IPS-18a (cell line): Measurements from ENCODE around the gene FMN2.
A peak's percentile ranks its signal among the peaks of the same experiment; 100 is the strongest.

Source experiments
- H3K27ac ChIP-seq: one replicate; pipeline ENCODE4 v1.5.1; 2013; ENCODE audit warnings: low read length
- H3K27me3 ChIP-seq: one replicate; pipeline ENCODE4 v1.6.1; 2013; ENCODE audit warnings: mild to moderate bottlenecking, low read length; ENCODE audit not compliant: control insufficient read depth, insufficient read depth
- H3K36me3 ChIP-seq: one replicate; pipeline ENCODE4 v1.6.1; 2013; ENCODE audit warnings: low read depth, low read length; ENCODE audit not compliant: control insufficient read depth
- H3K4me1 ChIP-seq: one replicate; pipeline ENCODE4 v1.6.1; 2013; ENCODE audit warnings: low read depth, low read length; ENCODE audit not compliant: control insufficient read depth
- H3K4me3 ChIP-seq: one replicate; pipeline ENCODE4 v1.5.1; 2013; ENCODE audit warnings: low read length
- H3K9ac ChIP-seq: one replicate; pipeline ENCODE4 v1.6.1; 2013; ENCODE audit warnings: mild to moderate bottlenecking, low read length, moderate library complexity
- H3K9me3 ChIP-seq: one replicate; pipeline ENCODE4 v1.6.1; 2013; ENCODE audit warnings: low read depth, low read length; ENCODE audit not compliant: control insufficient read depth

Gene FMN2

GRCh38 chr1:240084337-240084736, 7.3 kb upstream of the FMN2 start:
- H3K9me3 ChIP-seq = no peaks in the 10 kb centered on the region
- no peak overlapping the region for H3K4me3 ChIP-seq
- no peak overlapping the region for H3K27ac ChIP-seq
- no peaks in the 10 kb centered on the region for H3K36me3 ChIP-seq
- H3K9ac ChIP-seq = no peak overlapping the region
- H3K4me1 ChIP-seq = no peaks in the 10 kb centered on the region
- H3K27me3 ChIP-seq = no peaks in the 10 kb centered on the region

GRCh38 chr1:240084749-240085148, 6.9 kb upstream of the FMN2 start:
- no peaks in the 10 kb centered on the region for H3K9me3 ChIP-seq
- H3K27me3 ChIP-seq = peaks cover 2% of the 10 kb centered on the region
- no peaks in the 10 kb centered on the region for H3K36me3 ChIP-seq
- no peak overlapping the region for H3K4me3 ChIP-seq
- no peaks in the 10 kb centered on the region for H3K4me1 ChIP-seq
- H3K27ac ChIP-seq = no peak overlapping the region
- H3K9ac ChIP-seq = no peak overlapping the region

DNA sequence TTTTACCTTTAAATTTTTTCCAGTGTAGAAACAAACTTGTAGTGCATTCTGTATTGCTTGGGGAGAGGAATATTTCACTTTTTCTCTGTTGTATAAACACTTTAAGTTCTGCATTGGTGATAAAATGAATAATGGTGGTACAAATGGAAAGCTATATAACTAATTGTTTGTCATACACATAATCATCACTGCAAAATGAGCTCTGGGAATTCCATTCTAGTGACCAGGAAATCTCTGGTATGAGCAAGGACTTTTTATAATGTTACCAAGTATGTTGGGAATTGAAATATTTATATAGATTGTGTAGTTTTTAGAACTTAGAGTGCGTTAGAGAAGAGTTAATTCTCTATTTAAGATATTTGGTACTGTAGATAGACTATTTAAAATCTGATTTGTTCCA, 5.0 kb upstream of the FMN2 start:
- Histone ChIP-seq H3K9ac (no peak overlapping the region), H3K36me3 (no peaks in the 10 kb centered on the region), H3K27me3 (peaks cover 20% of the 10 kb centered on the region), H3K9me3 (no peaks in the 10 kb centered on the region), H3K27ac (no peak overlapping the region), H3K4me3 (no peak overlapping the region), H3K4me1 (peaks cover 6% of the 10 kb centered on the region)

- H3K27me3 ChIP-seq = peaks cover 47% of the 10 kb centered on the region
- peaks cover 10% of the 10 kb centered on the region for H3K4me1 ChIP-seq
- H3K9me3 ChIP-seq = no peaks in the 10 kb centered on the region
These were observed 1.7 kb upstream of the FMN2 start for GRCh38 chr1:240090014-240090413.

GRCh38 chr1:240090957-240091600, 604 bp upstream of the FMN2 start:
- Histone ChIP-seq H3K4me1 (peaks cover 10% of the 10 kb centered on the region), H3K27ac (no peak overlapping the region), H3K36me3 (no peaks in the 10 kb centered on the region), H3K4me3 (peak overlapping the region; percentile 67), H3K9me3 (no peaks in the 10 kb centered on the region), H3K9ac (peak overlapping the region; percentile 22), H3K27me3 (peaks cover 47% of the 10 kb centered on the region)

More at GRCh38 chr1:240090014-240090413, 1.7 kb upstream of the FMN2 start:
- Histone ChIP-seq H3K9ac (no peak overlapping the region), H3K27ac (no peak overlapping the region), H3K36me3 (no peaks in the 10 kb centered on the region), H3K4me3 (no peak overlapping the region)

- H3K4me1 ChIP-seq = peaks cover 10% of the 10 kb centered on the region
- peak overlapping the region; percentile 67 for H3K4me3 ChIP-seq
- no peaks in the 10 kb centered on the region for H3K36me3 ChIP-seq
- H3K27me3 ChIP-seq = peaks cover 47% of the 10 kb centered on the region
- no peak overlapping the region for H3K27ac ChIP-seq
- no peaks in the 10 kb centered on the region for H3K9me3 ChIP-seq
- no peak overlapping the region for H3K9ac ChIP-seq
These were observed 827 bp downstream of the FMN2 start for GRCh38 chr1:240092301-240093119.

DNA sequence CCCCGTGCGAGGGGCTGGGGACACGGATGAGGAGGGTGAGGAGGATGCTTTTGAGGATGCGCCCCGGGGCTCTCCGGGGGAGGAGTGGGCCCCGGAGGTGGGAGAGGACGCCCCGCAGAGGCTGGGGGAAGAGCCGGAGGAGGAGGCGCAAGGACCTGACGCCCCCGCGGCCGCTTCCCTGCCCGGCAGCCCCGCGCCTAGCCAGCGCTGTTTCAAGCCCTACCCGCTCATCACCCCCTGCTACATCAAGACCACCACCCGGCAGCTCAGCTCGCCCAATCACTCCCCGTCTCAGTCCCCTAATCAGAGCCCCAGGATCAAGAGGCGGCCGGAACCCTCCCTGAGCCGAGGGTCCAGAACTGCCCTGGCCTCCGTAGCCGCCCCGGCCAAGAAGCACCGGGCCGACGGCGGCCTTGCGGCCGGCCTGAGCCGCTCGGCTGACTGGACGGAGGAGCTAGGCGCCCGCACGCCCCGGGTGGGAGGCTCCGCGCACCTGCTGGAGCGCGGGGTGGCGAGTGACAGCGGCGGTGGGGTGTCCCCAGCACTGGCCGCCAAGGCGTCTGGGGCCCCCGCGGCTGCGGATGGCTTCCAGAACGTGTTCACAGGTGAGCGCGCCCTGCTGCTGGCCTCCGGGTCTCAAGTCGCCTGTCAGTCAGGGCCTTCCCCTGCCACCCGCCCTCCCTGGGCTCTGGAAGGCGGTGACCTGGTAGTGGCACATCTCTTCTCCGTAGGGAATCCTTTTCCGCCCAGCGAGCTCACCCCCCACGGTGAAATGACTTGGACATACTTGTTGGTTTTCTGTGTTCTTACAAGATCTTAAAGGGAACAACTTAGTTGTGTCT, 1.7 kb downstream of the FMN2 start:
- H3K27ac ChIP-seq = no peak overlapping the region
- peaks cover 47% of the 10 kb centered on the region for H3K27me3 ChIP-seq
- no peaks in the 10 kb centered on the region for H3K9me3 ChIP-seq
- peak overlapping the region; percentile 67 for H3K4me3 ChIP-seq
- no peak overlapping the region for H3K9ac ChIP-seq
- no peaks in the 10 kb centered on the region for H3K36me3 ChIP-seq
- peaks cover 10% of the 10 kb centered on the region for H3K4me1 ChIP-seq

- Histone ChIP-seq H3K9me3 (no peaks in the 10 kb centered on the region), H3K4me3 (peak overlapping the region; percentile 67), H3K4me1 (peaks cover 10% of the 10 kb centered on the region), H3K27ac (no peak overlapping the region), H3K27me3 (peaks cover 47% of the 10 kb centered on the region), H3K36me3 (no peaks in the 10 kb centered on the region), H3K9ac (no peak overlapping the region)
These were observed 2.5 kb downstream of the FMN2 start for GRCh38 chr1:240094041-240094722.

DNA sequence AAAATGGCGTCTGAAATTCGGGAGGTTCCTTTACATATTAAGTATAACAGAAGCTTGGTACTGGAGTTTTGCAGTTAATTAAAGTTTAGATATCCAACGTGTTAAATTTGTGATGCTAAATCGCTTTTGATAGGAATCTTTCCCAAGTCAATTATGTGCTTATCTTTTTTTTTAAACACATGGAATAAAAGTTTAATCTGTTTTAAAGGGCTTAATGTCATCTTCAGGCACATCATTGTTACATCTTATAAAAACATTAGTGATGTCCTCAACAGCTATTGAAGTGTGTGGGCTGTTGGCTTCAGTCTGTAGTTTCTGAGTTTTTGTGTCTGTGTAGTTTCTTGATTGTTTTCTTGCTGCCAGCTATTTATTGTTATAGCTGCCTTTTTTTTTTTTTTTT, 5.3 kb downstream of the FMN2 start:
- peaks cover 14% of the 10 kb centered on the region for H3K4me1 ChIP-seq
- H3K27ac ChIP-seq = no peak overlapping the region
- no peaks in the 10 kb centered on the region for H3K36me3 ChIP-seq
- H3K9ac ChIP-seq = no peak overlapping the region
- no peak overlapping the region for H3K4me3 ChIP-seq
- peaks cover 25% of the 10 kb centered on the region for H3K27me3 ChIP-seq
- no peaks in the 10 kb centered on the region for H3K9me3 ChIP-seq

GRCh38 chr1:240098534-240098933, 6.9 kb downstream of the FMN2 start:
- peaks cover 9% of the 10 kb centered on the region for H3K27me3 ChIP-seq
- no peak overlapping the region for H3K4me3 ChIP-seq
- H3K36me3 ChIP-seq = no peaks in the 10 kb centered on the region
- H3K9ac ChIP-seq = no peak overlapping the region
- no peak overlapping the region for H3K27ac ChIP-seq
- H3K4me1 ChIP-seq = peaks cover 14% of the 10 kb centered on the region
- H3K9me3 ChIP-seq = no peaks in the 10 kb centered on the region

- Histone ChIP-seq H3K36me3 (no peaks in the 10 kb centered on the region), H3K4me1 (peaks cover 9% of the 10 kb centered on the region), H3K9me3 (no peaks in the 10 kb centered on the region), H3K27ac (no peak overlapping the region), H3K27me3 (peaks cover 1% of the 10 kb centered on the region), H3K9ac (no peak overlapping the region), H3K4me3 (no peak overlapping the region)
These were observed 7.6 kb downstream of the FMN2 start for GRCh38 chr1:240099329-240099728.
